Measurements from ENCODE around the gene CNKSR3.

GRCh38 chr6:154356690-154357089 is 153.8 kb downstream of the CNKSR3 start, which contains the start of gene IPCEF1:
- no peak for TF ChIP-seq CTCF (IDR thresholded peaks at IDR 0.05; ENCODE audit: insufficient read depth, low read length)
- no peak for TF ChIP-seq REST (IDR thresholded peaks at IDR 0.05; ENCODE audit: insufficient replicate concordance, low read depth)
- peak; percentile 45; the same call in 1 of the 2 replicates for TF ChIP-seq POLR2AphosphoS5 (IDR thresholded peaks at IDR 0.05; ENCODE audit: low read depth)

Data from HL-60 (cell line).